ENCODE results near the gene PDE2A.
"Not testable (repeated sequence)": the region's sequence is repeated elsewhere in the genome, so short reads cannot be mapped to it uniquely, and the experiment has no call there.

PDE2A gene

DNA sequence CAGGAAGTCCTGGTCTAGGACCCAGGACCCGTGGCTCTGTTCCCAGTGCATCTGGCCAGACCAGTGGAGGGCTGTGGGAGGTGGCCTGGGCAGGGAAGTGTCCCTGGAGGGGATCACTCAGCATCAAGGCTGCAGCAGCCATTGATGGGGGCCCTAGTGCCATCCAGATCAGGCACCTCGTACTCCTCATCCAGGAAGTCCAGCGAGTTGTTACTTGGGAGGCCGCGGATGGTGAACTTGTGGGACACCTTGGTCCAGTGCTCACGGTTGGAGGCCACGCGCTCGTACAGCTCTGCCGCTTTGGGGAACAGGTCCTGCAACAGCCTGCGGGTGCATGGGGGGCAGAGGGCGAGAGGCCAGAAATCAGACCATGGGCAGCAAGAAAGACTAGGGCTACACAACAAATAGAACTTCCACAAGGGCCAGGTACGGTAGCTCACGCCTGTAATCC, 96.9 kb downstream of the PDE2A start:
- no peak for DNase-seq
- in situ Hi-C loops (cut with HindIII; ENCODE audit: low pct_ligation_motif_present, low pct_unique_long_range_greater_than_20kb, low sequenced_read_pairs) = no loop called here

DNA sequence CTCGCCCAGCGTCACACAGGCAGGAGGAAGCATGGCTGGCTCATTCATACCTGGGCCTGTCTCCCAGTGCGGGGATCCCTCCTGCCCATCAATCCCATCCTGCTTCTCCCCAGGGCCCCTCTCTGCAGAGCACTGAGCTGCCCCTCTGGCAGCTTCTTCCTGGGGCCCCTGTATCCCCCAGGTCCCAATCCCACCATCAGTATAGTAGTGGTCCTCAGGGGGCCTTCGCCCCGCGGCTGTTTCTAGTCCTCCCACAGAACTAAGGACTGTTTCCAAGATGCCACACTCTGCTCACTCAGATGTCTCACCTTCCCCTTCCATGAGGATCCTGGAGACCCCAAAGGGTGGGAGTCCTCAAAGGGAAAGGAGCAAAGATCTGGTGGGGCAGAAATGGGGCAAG, 97.6 kb downstream of the PDE2A start:
- DNase-seq = no peak
- in situ Hi-C loops (cut with HindIII; ENCODE audit: low pct_ligation_motif_present, low pct_unique_long_range_greater_than_20kb, low sequenced_read_pairs) = no loop called here

DNA sequence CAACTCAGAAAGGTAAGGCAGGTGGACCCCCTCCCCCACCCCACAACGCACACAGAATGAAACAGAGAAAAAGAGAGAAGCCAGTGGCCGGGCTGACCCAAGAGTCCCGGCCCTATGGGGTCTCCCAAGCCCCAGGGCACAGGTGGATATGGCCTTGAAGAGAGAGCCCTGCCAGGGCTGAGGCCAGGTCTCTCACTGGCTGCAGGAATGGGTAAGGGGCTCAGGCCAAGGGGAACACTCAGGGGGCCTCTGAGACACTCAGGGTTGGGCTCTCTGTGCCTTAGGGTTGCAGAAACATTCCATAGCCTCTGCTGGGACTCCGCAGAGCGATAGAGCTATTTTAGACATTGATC, 98.0 kb downstream of the PDE2A start:
- DNase-seq = no peak
- in situ Hi-C loops (cut with HindIII; ENCODE audit: low pct_ligation_motif_present, low pct_unique_long_range_greater_than_20kb, low sequenced_read_pairs) = no loop called here

DNA sequence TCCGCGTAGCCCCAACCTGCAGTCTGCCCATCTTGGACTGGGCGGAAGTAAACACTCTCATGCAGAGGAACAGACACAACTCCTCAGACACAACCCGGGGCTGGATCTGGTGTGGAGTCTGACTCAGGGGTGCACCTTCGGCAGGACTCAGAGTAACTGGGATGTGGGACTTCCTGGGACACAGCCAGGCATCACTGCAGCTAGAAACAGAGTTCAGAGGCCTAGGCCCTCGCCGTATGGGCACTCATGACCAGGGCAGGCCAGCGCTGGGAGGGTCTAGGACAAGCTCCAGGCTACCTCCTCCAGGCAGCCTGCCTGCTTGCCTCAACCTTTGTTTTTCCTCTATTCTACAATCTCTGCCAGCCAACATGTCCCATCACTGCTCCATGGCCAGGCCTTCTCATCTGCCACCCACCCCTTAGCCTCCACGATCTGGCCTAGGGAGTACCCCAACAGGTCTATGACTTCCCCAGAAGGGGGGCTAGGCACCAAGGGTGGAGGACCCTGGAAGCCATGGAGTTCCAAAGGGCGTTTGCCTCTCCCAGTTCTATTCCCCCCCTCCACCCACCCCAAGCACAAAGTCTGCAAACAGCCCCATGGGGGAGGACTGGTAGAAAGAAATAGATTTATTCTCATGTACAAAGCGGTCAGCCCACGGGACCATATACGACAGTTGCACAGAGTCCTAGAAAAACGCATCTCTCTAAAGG, 98.5 kb downstream of the PDE2A start:
- DNase-seq = no peak
- in situ Hi-C loops (cut with HindIII; ENCODE audit: low pct_ligation_motif_present, low pct_unique_long_range_greater_than_20kb, low sequenced_read_pairs) = no loop called here

DNA sequence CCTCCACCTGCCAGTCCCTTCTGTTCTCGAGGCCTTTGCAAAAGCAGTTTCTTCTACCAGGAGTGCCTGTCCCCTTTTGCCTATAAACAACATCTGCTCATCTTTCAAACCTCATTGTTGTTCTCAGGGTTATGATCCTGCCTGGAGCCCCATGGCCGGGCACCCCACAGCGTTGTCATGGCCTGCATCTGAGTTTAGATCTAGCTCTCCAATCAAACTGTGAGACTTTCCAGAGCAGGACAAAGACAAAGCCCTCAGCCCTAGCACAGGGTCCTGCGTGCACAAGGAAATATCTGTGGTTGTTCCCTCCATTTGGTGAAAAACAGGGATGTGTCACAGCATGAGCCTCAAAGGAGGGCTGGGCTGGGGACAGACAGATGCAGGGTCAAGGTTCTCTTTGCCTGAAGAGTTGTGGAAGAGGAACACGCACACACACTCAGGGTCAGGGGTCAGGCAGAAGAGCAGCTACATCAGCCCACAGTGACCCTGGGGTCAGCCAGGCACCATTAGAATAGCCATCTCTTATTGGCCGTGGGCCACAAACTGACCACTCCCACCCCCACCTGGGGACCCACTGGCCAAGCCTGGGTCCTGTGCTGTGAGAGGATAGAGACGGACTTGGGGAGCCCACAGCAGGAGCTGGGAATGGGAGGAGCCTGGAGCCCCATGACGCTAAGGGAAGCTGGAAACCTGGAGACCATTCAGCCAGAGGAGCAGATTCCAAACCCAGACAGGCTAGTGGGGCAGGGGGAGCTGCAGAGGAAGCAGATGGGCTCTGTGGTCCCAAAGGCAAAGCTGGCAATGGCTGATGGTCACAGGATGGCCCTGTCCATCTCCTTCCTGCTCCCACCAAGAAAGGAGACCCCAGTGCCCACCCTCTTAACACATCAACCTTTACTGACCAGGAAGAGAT, 99.4 kb downstream of the PDE2A start:
- DNase-seq = no peak
- in situ Hi-C loops (cut with HindIII; ENCODE audit: low pct_ligation_motif_present, low pct_unique_long_range_greater_than_20kb, low sequenced_read_pairs) = no loop called here

DNA sequence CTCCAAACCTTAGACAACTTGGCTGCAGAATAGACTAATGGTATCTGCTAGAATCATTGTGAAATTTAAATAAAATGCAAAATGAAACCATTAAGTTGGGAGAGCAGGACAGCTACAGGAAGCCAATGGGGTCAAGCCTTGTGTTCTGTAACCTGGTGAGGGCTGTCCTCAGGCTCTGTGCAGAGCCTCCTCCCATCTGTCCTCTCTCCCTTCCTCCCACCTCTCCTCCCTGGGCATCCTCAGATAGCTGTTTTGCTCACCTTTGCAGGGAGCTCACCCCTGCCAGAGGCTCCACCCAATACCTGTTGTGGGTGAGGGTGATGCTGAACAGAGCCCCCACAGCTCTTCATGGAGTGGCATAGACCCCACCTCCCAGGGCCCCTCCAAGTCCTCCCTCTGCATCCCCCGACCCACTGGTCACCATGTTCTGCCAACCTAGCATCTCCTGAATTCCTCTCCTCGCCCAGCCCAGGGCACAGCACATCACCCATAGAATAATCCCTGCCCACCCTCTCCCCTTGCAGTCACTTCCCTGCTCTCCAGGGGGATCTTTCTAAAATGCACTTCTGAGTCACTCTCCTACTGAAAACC, 100.3 kb downstream of the PDE2A start:
- DNase-seq = no peak
- in situ Hi-C loops (cut with HindIII; ENCODE audit: low pct_ligation_motif_present, low pct_unique_long_range_greater_than_20kb, low sequenced_read_pairs) = no loop called here

DNA sequence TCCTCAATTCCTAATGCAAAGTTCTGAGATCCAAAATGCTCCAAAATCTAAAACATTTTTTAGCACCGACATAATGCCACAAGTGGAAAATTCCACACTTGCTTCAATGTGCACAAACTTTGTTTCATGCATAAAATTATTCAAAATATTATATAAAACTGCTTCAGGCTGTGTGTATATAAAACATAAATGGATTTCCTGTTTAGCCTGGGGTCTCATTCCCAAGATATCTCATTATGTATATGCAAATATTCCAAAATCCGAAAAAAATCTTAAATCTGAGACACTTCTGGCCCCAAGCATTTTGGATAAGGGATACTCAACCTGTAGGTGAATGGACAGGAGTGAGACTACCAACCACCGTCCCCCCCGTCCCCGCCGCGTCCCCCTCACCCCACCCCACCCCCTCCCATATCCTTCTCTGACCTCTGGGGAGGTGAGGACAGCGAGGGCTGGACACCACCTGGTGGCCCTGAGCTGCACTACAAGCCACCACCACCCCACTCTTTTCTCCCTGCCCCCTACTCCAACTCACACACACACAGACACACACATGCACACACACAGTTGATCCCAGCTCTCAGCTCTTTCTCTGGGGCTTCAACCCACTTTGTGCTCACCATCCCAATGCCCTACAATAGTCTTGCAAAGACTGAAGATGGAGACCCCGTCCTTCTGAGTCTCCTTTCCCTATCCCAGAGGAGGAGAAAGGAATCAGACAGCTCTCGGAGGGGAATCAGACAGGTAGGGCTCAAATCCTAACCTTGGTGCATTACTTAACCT, 101.0 kb downstream of the PDE2A start:
- DNase-seq = peak; percentile 48
- in situ Hi-C loops (cut with HindIII; ENCODE audit: low pct_ligation_motif_present, low pct_unique_long_range_greater_than_20kb, low sequenced_read_pairs) = no loop called here

DNA sequence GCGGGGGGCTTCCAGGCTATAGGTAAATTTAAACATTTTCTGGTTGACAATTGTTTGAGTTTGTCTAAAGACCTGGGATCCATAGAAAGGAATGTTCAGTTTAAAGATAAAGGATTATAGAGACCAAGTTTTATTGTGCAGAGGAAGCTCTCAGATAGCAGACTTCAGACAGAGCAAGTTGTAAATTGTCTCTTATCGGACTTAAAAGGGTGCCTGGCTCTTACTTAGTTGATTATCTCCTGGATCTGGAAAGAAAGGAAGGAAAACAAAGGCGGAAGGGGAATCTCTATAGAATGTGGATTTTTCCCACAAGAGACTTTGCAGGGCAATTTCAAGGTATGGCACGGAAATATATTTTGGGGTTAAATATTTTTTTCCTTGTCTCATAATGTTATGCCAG, 101.7 kb downstream of the PDE2A start:
- in situ Hi-C loops (cut with HindIII; ENCODE audit: low pct_ligation_motif_present, low pct_unique_long_range_greater_than_20kb, low sequenced_read_pairs); DNase-seq: not testable (repeated sequence)

DNA sequence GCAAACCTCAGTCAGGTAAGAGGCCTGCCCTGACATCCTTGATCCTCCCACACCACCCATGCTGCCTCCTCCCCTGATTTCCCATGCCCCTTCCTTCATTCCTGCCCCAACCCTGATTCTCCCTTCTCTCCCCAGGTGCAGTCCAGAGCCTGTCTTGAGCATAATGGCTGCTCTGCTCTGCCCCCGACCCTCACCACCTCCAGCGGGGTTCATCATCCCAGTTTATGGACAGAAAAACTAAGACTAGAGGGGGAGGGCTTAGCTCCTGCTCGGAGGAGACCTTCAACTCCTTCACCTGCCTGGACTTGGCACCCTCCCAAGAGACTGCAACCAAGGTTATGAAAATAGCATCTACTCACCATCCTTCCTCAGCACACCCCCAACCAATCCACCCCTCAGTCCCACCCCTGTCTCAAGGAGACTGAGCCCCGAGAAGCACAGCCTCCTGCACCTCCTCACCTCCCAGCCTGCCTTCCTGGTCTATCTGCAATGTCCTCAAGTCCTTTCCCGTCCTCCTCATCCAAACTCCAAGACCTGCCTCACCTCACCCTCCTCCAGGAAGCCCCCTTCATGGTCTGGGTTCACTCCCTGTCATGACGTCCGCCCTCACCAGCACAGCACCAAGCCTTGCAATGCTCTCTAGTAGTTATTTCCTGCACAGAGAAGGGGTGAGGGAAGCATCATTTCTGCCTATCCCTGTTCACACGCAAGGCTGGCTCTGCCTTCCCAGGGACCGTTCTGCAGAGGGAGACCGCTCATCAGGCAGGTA, 103.1 kb downstream of the PDE2A start:
- in situ Hi-C loops (cut with HindIII; ENCODE audit: low pct_ligation_motif_present, low pct_unique_long_range_greater_than_20kb, low sequenced_read_pairs) = no loop called here
- DNase-seq = no peak

DNA sequence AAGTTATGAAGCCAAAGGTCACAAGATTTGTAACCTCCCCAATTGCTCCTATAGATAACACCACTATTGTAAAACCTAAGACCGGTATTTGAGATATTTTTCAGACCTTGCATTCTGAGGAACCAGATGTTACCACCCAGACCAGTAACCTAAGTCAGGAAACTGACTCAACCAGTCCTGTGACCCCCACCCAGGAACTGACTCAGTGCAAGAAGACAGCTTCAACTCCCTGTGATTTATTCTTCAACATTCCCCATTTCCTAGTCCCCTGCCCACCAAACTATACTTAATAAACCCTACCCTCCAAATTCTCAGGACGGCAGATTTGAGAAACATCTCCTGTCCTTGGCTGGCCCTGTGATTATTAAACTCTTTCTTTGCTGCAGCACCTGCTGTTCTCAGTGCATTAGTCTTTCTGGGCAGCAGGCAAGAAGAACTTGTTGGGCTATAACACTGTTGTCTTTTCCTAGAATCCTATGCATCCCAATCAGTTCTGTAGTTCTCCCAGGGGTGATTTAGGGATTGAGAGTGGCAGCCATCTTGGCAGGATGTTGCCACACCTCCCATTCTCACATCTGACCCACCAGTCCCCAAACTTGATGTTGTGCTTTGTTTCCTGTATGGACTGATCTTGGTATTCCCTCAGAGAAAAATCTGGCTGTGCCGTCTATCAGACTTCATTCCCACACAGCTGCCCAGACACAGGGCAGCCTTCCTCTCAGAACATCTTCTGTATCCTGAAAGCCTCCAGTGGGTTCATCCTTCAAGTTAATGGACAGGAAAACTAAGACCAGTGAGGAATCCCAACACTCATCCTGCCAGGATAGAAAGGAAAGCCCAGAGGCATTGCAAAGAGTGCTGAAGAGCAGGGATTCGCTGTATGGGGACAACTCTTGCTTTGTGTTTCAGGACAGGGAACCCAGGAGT, 104.0 kb downstream of the PDE2A start:
- DNase-seq = peak; percentile 44
- in situ Hi-C loops (cut with HindIII; ENCODE audit: low pct_ligation_motif_present, low pct_unique_long_range_greater_than_20kb, low sequenced_read_pairs) = no loop called here

DNA sequence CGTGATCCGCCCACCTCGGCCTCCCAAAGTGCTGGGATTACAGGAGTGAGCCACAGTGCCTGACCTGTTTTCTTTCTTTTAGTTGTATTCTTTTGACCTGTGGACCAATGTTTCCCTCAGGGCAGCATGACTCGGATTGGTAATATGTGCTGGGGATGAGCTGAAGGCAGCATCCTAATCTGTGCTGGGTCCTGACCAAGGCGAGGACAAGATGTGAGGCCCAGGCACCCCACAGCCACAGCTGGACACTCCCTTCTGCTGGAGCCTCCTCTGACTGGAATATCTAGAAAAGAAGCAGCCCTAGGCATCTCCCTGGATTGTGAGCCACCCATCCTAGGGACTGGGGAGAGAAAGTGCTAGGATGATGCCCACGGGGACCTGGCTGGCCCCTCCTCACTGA, 105.4 kb downstream of the PDE2A start:
- no peak for DNase-seq
- in situ Hi-C loops (cut with HindIII; ENCODE audit: low pct_ligation_motif_present, low pct_unique_long_range_greater_than_20kb, low sequenced_read_pairs) = no loop called here

DNA sequence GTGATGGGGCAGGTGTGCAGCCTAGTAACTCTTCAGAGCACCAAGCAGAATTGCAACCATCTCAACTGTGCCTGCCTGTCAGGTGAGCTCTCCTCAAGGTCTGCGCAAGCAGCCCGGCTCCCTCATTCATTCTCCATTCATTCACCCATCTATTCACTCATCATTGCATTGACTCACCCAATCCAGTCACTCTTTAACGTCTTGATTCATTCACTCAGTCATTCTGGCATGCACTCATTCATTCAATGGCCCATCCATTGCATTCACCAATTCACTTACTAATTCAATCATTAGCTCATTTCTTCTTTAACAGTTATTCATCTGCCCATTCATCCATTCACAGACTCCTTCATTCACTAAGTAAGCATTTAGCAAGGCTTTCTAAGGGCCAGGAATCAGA, 111.8 kb downstream of the PDE2A start:
- in situ Hi-C loops (cut with HindIII; ENCODE audit: low pct_ligation_motif_present, low pct_unique_long_range_greater_than_20kb, low sequenced_read_pairs) = no loop called here

DNA sequence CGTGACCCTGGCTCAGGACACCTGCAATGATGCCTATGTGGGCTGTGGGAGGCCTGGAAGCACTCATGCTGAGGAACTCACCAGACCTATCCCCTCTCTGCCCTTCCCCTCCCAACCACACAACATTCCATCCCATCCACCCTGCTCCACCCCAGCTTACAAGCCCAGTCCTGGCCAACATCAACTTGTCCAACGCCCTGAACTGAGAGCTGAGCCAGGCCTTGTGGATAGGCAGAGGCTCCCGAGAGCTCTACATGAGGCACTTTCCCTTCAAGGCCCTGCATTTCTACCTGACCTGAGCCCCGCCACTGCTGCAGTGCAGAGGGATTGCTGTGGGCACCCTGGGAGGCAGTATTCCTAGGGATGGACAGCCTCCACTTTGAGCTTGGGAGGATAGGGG, 112.4 kb downstream of the PDE2A start:
- in situ Hi-C loops (cut with HindIII; ENCODE audit: low pct_ligation_motif_present, low pct_unique_long_range_greater_than_20kb, low sequenced_read_pairs) = no loop called here
- DNase-seq = no peak

More for the DNA sequence above, 111.8 kb downstream of the PDE2A start:
- peak; percentile 34 for DNase-seq

DNA sequence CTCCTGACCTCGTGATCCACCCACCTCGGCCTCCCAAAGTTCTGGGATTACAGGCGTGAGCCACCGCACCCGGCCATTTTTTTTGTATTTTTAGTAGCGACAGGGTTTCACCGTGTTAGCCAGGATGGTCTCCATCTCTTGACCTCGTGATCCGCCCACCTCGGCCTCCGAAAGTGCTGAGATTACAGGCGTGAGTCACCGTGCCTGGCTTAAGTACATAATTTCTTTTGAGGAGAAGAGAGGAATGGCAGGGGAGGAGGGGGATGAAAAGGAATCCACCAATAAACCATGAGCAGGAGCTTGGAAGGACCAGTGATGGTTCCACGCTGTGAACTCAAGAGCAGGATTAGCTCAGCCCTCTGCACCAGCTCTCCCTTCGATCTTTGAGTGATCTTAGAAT, 113.4 kb downstream of the PDE2A start:
- in situ Hi-C loops (cut with HindIII; ENCODE audit: low pct_ligation_motif_present, low pct_unique_long_range_greater_than_20kb, low sequenced_read_pairs) = not testable (repeated sequence)

DNA sequence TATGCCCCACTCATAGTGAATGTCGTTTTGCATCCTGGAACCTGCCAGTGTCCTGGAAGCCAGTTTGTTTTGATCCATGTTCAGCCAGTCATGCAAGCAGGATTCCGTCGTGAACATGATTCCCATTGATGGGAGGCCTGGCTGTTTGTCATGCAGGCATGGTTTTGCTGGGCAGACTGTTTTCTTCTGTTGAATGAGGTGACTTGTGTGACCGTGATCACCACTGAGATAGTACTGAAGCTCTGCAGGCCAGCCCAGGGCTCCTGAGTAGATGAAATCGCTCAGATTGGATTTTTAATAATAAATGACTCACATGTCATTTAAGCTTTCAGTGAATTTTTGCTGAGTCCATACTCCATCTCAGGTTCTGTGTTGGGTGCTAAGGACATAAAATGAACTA, 117.8 kb downstream of the PDE2A start:
- DNase-seq = no peak
- in situ Hi-C loops (cut with HindIII; ENCODE audit: low pct_ligation_motif_present, low pct_unique_long_range_greater_than_20kb, low sequenced_read_pairs) = no loop called here

More for the DNA sequence above, 113.4 kb downstream of the PDE2A start:
- DNase-seq = not testable (repeated sequence)

DNA sequence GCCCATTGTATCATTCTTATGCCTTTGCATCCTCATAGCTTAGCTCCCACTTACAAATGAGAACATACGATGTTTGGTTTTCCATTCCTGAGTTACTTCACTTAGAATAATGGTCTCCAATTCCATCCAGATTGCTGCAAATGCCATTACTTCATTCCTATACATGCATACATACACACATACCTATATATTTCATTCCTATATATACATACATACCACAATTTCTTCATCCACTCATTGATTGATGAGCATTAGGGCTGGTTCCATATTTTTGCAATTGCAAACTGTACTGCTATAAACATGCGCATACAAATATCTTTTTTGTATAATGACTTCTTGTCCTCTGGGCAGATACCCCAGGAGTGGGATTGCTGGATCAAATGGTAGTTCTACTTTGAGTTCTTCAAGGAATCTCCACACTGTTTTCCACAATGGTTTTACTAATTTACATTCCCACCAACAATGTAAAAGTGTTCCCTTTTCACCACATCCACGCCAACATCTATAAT, 119.2 kb downstream of the PDE2A start:
- DNase-seq; in situ Hi-C loops (cut with HindIII; ENCODE audit: low pct_ligation_motif_present, low pct_unique_long_range_greater_than_20kb, low sequenced_read_pairs): not testable (repeated sequence)

DNA sequence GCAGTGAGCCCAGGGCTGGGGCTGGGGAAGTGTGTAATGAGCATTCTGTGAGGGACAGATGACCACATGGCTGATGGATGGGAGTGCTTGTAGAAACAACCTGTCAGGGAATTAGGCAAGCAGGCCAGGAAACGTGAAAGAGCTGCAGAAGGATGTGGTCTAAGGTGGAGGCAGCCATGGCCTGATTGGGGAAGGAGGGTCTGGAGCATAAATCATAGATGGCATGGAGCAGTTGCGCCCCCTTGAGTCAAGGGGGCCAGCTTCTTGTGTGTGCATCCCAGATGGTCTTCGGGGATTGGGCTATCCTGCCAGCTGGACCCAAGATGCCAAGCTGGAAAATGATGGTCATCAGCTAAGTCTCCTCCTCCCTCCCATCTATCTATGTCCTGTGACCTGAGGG, 120.5 kb downstream of the PDE2A start:
- DNase-seq = no peak
- in situ Hi-C loops (cut with HindIII; ENCODE audit: low pct_ligation_motif_present, low pct_unique_long_range_greater_than_20kb, low sequenced_read_pairs) = no loop called here

Measured in ACHN (cell line).